ENCODE data around the gene PSMB4. TPM values are rescaled to one million over a fixed set of nuclear protein-coding genes. Genes with fewer than 3 reads are reported as not detected.
"Not testable (repeated sequence)": the region's sequence is repeated elsewhere in the genome, so short reads cannot be mapped to it uniquely, and the experiment has no call there.

PSMB4 gene
- total RNA-seq, 1 donor from 2014 or later, result 176 TPM

GRCh38 chr1:151390221-151391078 is 8.9 kb upstream of the PSMB4 start:
- not testable (repeated sequence) for DNase-seq

DNA sequence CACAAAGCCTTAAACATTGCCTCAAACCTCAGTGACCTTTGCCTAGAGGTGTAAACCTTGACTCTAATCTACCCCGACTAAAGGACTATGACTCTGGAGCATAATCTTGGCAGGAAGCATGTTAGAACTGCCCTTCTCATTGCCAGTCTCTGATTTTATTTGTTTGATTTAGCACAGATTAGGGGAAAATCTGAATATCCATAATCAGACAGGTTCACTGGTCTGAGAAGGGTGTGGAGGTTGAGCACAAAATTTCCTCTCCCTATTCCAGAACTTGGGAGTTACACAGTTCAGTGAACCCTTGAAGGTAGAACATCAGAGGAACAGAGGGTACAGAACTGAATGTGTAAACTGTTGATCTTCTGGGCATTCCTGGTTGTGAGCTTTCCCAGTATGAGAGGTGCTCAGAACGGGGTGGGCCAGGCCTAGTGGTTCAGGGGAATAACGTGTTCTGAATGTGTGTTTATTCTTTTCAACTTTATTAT is 8.3 kb upstream of the PSMB4 start:
- no peak for DNase-seq

DNA sequence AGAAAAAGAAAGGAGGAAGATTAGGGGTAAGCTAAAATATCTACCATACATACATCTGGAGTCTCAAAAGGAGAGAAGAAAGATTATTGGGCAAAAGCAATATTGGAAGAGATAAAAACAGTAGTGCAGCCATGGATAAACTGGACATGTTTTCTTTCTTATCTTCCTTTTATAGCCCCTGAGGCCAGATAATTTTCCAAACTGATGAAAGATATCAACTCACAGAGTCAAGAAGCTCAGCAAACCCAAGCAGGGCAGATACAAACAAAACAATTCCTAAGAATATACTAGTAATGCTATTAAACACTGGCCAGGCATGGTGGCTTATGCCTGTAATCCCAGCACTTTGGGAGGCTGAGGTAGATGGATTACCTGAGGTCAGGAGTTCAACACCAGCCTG is 5.8 kb upstream of the PSMB4 start:
- no peak for DNase-seq

GRCh38 chr1:151396265-151396664 is 3.1 kb upstream of the PSMB4 start:
- not testable (repeated sequence) for DNase-seq

DNA sequence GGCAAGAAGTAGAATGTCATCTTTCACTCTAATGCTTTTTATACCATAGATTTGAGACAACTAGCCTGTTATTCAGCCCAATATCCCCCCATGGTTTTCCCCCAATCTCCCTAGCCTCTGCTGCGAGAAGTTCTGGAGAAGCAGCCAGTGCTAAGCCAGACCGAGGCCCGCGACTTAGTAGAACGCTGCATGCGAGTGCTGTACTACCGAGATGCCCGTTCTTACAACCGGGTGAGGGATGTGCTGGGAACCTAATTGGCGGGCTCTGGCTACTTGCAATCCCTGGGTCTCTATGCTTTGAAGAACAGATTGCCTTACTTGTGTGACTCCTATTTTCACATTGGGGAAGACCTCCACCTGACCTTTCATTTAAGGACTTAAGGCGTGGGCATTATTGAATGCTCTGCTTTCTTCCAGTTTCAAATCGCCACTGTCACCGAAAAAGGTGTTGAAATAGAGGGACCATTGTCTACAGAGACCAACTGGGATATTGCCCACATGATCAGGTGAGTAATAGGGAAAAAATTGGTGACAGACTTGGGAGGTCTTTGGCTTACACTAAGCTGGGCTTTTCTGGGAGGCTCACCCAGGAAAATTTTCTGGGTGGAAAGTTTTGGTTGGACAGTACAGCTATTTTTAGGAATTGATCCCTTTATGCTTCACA is 1.9 kb downstream of the PSMB4 start:
- DNase-seq, result no peak

GRCh38 chr1:151401860-151402259 is 2.5 kb downstream of the PSMB4 start:
- DNase-seq, result no peak

- DNase-seq, result no peak
Measured at GRCh38 chr1:151402764-151403163, 3.4 kb downstream of the PSMB4 start.

DNA sequence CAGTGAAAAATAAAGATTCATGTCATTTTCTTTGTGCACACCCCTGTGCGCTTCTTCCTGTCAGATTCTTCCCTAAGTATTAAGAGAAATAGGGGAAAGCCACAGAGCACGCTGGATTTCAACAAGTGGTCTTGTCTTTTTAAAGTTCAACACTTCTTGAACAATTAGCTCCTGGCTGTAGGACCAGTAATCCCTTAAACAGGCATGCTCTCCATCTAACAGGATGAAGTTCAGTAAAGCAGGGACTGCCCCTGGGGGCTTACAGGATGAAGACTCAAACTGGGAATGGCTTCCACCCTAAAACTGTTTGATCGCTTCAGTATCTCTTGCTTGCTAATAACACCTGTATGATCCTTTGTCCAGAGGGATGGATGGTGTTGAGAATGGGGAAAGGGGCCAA is 4.2 kb downstream of the PSMB4 start:
- DNase-seq, result no peak

DNA sequence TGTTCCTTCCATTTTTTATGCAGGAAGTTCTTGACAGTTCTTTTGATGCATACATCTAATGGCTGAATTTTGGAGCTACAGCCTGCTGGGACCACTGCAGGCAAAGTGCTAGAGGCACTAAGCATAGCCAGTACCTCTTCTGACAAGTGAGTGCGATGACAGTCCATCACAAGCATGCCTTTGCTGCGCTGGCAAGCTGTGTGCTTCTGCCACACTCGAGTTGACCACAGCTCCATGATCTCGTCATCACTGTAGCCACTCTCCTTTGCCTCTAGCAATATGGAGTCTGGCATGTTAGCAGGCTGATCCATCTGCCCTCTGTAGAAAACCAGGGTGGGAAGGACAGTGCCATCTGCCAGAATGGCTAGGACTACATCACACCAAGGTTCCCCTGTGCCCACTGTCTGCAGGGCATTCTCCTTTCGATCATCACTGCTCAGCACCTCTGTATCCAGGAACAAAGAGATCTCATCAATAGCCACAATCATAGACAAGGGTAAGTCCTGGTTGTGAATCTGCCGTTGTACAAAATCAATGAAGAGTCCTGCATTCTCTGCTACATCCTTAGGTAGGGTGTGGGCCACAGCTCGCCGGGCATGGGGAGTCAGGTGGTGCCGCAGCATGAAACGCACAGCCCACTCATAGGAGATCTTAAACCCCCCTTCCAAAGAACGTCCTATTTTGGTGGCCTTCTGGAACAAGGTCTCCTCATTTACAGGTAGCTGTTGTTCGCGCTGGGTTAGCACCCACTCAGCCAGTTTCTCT is 6.0 kb downstream of the PSMB4 start:
- no peak for DNase-seq

DNA sequence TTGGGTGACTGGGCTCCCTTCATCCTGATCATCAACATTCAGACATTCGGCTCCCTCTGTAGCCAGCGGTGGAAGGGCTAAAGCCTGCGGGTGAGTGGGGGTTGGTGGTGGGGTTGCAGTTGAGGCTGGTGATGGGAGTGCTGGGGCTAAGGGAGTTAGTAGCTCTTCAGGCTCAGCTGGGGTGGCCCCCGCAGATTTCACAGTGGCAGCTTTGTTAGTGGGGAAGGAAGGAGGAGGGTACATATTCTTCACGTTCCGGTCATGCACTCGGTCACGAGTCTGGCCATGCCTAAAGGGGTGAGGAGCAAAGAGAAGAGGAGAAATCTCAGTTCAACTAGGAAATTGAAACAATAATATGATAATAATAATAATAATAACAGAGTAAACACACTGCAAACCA is 6.8 kb downstream of the PSMB4 start:
- DNase-seq, result no peak

DNA sequence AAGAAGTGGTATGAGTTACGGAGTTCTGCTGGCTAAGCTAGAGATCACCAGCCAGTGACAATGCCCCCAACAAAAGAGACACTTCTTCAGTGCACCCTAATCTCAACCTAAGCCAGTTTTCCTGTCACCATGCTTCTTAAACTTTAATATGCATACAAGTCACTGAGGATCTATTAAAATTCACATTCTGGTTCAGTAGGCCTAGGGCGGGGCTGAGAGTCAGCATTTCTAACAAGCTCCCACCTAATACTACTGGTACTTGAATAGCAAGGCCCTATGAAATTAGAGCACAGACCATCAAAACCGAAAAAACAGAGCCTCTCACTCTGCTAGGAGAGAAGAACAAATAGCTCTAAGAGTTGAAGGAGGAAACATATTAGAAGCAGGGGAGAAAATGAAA is 7.9 kb downstream of the PSMB4 start:
- no peak for DNase-seq

GRCh38 chr1:151408891-151409290 is 9.5 kb downstream of the PSMB4 start:
- no peak for DNase-seq

- no peak for DNase-seq
Measured at GRCh38 chr1:151411884-151412283, 12.5 kb downstream of the PSMB4 start.

- no peak for DNase-seq
Measured at GRCh38 chr1:151416231-151416630, 16.9 kb downstream of the PSMB4 start.

DNA sequence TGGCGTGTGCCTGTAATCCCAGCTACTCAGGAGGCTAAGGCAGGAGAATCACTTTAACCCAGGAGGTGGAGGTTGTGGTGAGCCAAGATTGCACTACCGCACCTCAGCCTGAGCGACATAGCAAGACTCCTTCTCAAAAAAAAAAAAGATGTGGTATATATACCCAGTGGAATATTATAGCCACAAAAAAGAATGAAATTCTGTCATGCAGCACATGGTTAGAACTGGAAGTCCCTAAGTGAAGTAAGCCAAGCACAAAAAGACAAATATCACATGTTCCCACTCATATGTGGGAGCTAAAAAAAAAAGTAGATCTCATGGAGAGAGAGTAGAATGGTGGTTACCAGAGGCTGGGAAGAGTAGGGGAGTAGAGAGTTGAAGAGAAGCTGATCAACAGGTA is 18.7 kb downstream of the PSMB4 start:
- DNase-seq, result no peak

- DNase-seq, result no peak
Measured at GRCh38 chr1:151419819-151420218, 20.4 kb downstream of the PSMB4 start.

GRCh38 chr1:151425103-151425502 is 25.7 kb downstream of the PSMB4 start:
- DNase-seq, result no peak

DNA sequence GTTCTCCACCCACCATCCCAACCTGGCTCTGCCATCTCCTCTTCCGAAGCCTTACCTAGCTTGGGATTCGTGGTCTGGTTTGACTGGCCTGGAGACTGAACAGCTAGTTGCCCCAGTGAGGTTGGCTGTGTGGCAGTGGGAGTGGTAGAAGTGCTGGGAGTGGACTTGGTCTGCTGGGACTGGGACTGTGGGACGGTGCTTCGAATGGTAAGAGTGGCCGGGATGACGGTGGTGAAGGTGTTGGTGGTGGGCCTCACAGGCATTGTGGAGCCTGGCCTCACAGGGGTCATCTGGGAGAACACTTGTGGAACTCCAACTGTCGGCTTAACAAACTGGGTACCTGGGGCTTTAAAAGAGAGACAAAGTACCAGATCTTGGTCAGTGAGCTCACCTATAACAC is 28.7 kb downstream of the PSMB4 start:
- DNase-seq, result no peak

- not testable (repeated sequence) for DNase-seq
Measured at GRCh38 chr1:151433827-151434226, 34.5 kb downstream of the PSMB4 start.

DNA sequence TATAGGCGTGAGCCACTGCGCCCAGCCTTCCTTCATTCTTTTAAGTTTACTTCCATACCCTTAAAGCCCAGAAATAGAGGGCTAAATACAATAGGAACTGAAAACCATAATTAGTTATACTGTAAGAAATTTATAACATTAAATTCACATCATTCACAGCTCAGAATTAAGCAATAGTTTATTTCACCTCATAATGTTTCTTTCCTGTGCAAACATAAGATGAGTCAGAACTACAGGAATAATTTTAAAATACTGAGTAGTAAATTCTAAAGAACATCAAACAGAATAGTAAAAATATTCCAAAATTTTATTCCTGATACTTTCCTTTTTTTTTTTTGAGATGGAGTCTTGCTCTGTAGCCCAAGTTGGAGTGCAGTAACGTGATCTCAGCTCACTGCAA is 35.8 kb downstream of the PSMB4 start:
- no peak for DNase-seq

DNA sequence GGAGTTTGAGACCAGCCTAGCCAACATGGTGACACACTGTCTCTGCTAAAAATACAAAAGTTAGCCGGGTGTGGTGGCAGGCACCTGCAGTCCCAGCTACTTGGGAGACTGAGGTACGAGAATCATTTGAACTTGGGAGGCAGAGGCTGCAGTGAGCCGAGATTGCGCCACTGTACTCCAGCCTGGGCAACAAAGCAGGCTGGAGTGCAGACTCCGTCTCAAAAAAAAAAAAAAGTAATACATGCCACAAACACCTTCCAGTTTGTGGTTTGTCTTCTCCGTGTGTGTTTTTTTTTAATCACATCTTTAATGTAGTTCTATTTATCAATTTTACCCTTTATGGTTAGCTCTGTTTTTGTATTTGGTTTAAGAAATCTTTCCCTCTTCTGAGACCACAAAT is 37.6 kb downstream of the PSMB4 start:
- DNase-seq, result no peak

GRCh38 chr1:151437396-151437795 is 38.0 kb downstream of the PSMB4 start:
- DNase-seq, result not testable (repeated sequence)
